Osteoblast (primary cell): ENCODE data around the gene SF3B2. TPM values are rescaled to one million over a fixed set of nuclear protein-coding genes. Genes with fewer than 3 reads are reported as not detected.

Source experiments
- DNase-seq: peaks from one replicate; pipeline ENCODE4 v3.0.0; 2011; ENCODE audit warnings: low spot score, mixed read lengths; ENCODE audit not compliant: insufficient read length; ENCODE audit errors: missing footprints
- H2AFZ ChIP-seq: 2 replicates; pipeline ENCODE4 v1.6.0; 2011; ENCODE audit warnings: mild to moderate bottlenecking, low read length
- H3K27ac ChIP-seq: 2 replicates; pipeline ENCODE4 v1.5.1; 2011; ENCODE audit warnings: mild to moderate bottlenecking, low read depth, low read length, moderate library complexity
- H3K27me3 ChIP-seq: 2 replicates; pipeline ENCODE4 v1.6.0; 2012; ENCODE audit warnings: mild to moderate bottlenecking, control low read depth, inconsistent platforms, low read length, moderate library complexity; ENCODE audit not compliant: insufficient read depth
- H3K36me3 ChIP-seq: 2 replicates; pipeline ENCODE4 v1.5.1; 2011; ENCODE audit warnings: mild to moderate bottlenecking, low read length, control low read depth, moderate library complexity; ENCODE audit not compliant: insufficient read depth
- H3K4me1 ChIP-seq: 2 replicates; pipeline ENCODE4 v1.5.1; 2011; ENCODE audit warnings: mild to moderate bottlenecking, low read length, control low read depth, moderate library complexity; ENCODE audit not compliant: insufficient read depth
- H3K4me2 ChIP-seq: 2 replicates; pipeline ENCODE4 v1.6.0; 2011; ENCODE audit warnings: mild to moderate bottlenecking, low read length; ENCODE audit not compliant: insufficient read depth
- H3K4me3 ChIP-seq: fragments of 200-600 bp; sonication (generic); 3 replicates; pipeline ENCODE4 v1.5.1; 2012; ENCODE audit warnings: mild to moderate bottlenecking, low read length, inconsistent platforms; ENCODE audit not compliant: insufficient read depth
- H3K79me2 ChIP-seq: 2 replicates; pipeline ENCODE4 v1.6.0; 2012; ENCODE audit warnings: mild to moderate bottlenecking, low read length, control low read depth, inconsistent platforms; ENCODE audit not compliant: insufficient read depth
- H3K9me3 ChIP-seq: 2 replicates; pipeline ENCODE4 v1.5.1; 2011; ENCODE audit warnings: low read depth, low read length, control low read depth
- H4K20me1 ChIP-seq: 2 replicates; pipeline ENCODE4 v1.6.0; 2012; ENCODE audit warnings: mild to moderate bottlenecking, low read length, control low read depth; ENCODE audit not compliant: insufficient read depth
- total RNA-seq: library from RNA; depleted of rRNA; stranded (reverse); fragments of >200 nt; gene quantifications from 2 replicates; pipeline ENCODE4 v1.2.3, GENCODE V29; 2012
- TF ChIP-seq, protein P1 (sequence below): IDR thresholded peaks from 2 replicates; pipeline ENCODE4 v1.5.1; 2011; ENCODE audit warnings: mild to moderate bottlenecking, low read depth, low read length, moderate library complexity; ENCODE audit errors: extremely low read depth

The SF3B2 gene
- total RNA-seq, 1 donor: 164 TPM

DNA sequence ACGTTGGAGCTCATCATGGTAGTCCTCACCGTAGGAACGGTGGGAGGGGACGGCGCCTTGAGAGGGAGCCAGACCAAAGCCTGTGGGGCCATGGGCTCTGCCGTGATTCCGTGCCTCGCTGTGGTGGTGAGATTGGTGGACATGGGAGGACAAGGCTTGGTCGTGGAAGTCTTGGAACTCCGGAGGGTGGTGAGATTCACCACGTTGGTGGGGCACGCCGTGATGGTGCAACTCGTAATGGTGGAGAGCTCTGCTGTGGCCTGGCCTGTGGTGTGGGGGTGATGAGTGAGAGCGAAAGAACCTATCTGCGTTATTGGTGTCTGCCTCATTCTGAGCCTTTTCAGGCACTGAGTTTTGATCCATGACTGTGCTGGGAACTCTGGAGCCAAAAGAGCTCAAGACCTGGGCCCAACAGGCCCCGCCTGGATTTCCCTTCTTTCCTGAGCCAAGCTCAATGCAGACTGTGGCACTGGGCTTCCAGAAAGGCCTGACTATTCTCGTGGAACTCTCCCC is 26.1 kb upstream of the SF3B2 start, which contains the start of gene CATSPER1:
TSS of gene CATSPER1 (minus strand) at position 463 of the 513 bp plus-strand sequence. CDS start at position 363, 100 bp downstream.
- no peaks in the 10 kb centered on the region for H3K9me3 ChIP-seq
- TF ChIP-seq, protein P1, sequence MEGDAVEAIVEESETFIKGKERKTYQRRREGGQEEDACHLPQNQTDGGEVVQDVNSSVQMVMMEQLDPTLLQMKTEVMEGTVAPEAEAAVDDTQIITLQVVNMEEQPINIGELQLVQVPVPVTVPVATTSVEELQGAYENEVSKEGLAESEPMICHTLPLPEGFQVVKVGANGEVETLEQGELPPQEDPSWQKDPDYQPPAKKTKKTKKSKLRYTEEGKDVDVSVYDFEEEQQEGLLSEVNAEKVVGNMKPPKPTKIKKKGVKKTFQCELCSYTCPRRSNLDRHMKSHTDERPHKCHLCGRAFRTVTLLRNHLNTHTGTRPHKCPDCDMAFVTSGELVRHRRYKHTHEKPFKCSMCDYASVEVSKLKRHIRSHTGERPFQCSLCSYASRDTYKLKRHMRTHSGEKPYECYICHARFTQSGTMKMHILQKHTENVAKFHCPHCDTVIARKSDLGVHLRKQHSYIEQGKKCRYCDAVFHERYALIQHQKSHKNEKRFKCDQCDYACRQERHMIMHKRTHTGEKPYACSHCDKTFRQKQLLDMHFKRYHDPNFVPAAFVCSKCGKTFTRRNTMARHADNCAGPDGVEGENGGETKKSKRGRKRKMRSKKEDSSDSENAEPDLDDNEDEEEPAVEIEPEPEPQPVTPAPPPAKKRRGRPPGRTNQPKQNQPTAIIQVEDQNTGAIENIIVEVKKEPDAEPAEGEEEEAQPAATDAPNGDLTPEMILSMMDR: no peak
- no peak within 1 kb of the TSS for H3K4me2 ChIP-seq
- H3K79me2 ChIP-seq: no peaks in the 10 kb centered on the region
- H3K27me3 ChIP-seq: no peaks in the 10 kb centered on the region
- H3K4me3 ChIP-seq: no peak within 1 kb of the TSS
- H4K20me1 ChIP-seq: no peaks in the 10 kb centered on the region
- no peaks in the 10 kb centered on the region for H3K36me3 ChIP-seq
- no peak within 1 kb of the TSS for H2AFZ ChIP-seq
- DNase-seq: peak; percentile 60
- H3K27ac ChIP-seq: no peak within 1 kb of the TSS
- peaks cover 10% of the 10 kb centered on the region for H3K4me1 ChIP-seq

DNA sequence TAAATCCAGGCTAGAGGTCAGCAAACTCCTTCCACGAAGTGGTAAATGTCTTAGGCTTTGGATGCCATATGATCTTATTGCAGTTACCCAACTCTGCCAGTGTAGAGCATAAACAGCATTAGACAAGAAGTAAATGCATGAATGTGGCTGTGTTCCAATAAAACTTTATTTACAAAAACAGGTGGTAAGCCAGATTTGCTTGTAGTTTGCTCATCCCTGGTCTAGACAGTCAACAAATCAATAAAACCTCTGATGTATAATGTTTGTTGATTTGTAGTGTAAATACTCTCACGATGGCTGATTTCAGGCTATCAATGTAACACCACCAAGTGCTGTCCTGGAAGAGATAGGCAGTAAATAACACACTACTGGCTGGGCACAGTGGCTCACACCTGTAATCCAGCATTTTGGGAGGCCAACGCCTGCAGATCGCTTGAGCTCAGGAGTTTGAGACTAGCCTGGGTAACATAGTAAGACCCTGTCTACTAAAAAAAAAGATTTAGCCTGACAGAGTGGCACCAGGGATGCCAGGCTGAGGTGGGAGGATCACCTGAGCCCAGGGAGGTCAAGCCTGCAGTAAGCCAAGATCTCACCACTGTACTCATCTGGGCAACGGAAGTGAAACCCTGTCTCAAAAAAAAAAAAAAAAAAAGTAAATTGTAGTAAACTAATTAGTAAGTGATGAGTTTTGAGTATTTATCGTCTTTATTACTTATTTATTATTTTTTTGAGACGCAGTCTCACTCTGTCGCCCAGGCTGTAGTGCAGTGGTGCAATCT is 19.0 kb upstream of the SF3B2 start:
- no peaks in the 10 kb centered on the region for H3K36me3 ChIP-seq
- no peaks in the 10 kb centered on the region for H3K4me1 ChIP-seq
- TF ChIP-seq, protein P1: no peak
- no peaks in the 10 kb centered on the region for H4K20me1 ChIP-seq
- no peak overlapping the region for H3K4me3 ChIP-seq
- no peak overlapping the region for H2AFZ ChIP-seq
- H3K4me2 ChIP-seq: no peak overlapping the region
- no peaks in the 10 kb centered on the region for H3K79me2 ChIP-seq
- H3K27me3 ChIP-seq: no peaks in the 10 kb centered on the region
- no peak overlapping the region for H3K27ac ChIP-seq
- peak; percentile 47 for DNase-seq
- no peaks in the 10 kb centered on the region for H3K9me3 ChIP-seq

DNA sequence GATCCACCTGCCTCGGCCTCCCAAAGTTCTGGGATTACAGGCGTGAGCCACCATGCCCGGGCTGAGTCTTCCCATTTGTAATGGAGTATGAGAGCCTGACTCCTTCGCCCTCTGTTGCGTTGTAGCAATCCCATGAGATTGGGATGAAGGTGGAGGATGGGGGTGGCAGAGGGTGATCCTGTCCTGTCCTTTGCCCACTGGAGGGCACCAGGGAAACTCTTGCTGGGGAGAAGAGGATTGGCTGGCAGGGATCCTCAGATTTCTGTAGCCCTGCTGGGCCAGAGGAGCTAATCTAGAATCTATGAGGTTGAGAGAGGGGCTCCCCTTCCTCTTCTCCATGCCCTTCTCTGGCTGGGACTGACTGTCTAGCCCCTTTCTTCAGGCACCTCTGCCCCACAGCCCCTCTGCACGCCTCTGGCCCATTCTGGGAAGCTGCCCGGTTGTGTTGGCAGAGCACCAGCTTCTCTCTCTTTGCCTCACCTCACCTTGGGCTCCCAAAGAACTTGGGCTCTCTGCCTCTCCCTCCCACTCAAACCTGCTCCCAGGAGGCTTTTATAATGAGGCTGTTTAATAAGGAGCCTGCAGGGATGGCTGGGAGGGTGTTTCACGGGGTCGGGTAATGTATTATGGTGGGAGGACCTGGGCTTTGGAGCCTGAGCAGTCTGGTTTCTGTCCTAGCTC is 16.4 kb upstream of the SF3B2 start:
- no peaks in the 10 kb centered on the region for H4K20me1 ChIP-seq
- H3K4me3 ChIP-seq: no peak overlapping the region
- H3K4me2 ChIP-seq: no peak overlapping the region
- no peaks in the 10 kb centered on the region for H3K27me3 ChIP-seq
- no peak overlapping the region for H3K27ac ChIP-seq
- no peak overlapping the region for H2AFZ ChIP-seq
- H3K9me3 ChIP-seq: no peaks in the 10 kb centered on the region
- H3K36me3 ChIP-seq: no peaks in the 10 kb centered on the region
- H3K4me1 ChIP-seq: no peaks in the 10 kb centered on the region
- H3K79me2 ChIP-seq: no peaks in the 10 kb centered on the region
- TF ChIP-seq, protein P1: no peak
- peak; percentile 78 for DNase-seq

DNA sequence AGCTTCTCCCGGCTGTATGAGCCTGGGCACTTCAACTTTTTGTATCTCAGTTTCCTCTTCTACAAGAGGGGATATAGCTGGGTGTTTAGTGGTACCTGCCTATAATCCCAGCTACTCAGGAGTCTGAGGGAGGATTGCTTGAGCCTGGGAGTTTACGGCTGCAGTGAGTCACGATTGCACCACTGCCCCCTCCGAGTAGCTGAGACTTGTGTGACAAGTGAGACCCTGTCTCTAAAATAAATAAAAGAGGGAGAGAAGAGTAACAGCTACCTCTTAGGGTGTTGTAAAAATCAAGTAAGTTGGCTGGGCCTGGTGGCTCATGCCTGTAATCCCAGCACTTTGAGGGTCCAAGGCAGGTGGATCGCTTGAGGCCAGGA is 15.8 kb upstream of the SF3B2 start:
- no peaks in the 10 kb centered on the region for H3K9me3 ChIP-seq
- H3K79me2 ChIP-seq: no peaks in the 10 kb centered on the region
- DNase-seq: peak; percentile 47
- H3K27me3 ChIP-seq: no peaks in the 10 kb centered on the region
- no peak overlapping the region for H3K27ac ChIP-seq
- H3K4me3 ChIP-seq: no peak overlapping the region
- H3K36me3 ChIP-seq: no peaks in the 10 kb centered on the region
- H3K4me1 ChIP-seq: no peaks in the 10 kb centered on the region
- H3K4me2 ChIP-seq: no peak overlapping the region
- TF ChIP-seq, protein P1: no peak
- no peaks in the 10 kb centered on the region for H4K20me1 ChIP-seq
- no peak overlapping the region for H2AFZ ChIP-seq
